Stimulated activated naive CD8-positive, alpha-beta T cell treated with anti-CD3 and anti-CD28 coated beads, Interleukin-15, Interleukin-2, amounts not matched to agents 100 ng/mL and 50 ng/mL, for 24 hours (primary cell): ENCODE measurements around the gene ARSK.
"Not testable (repeated sequence)": the region's sequence is repeated elsewhere in the genome, so short reads cannot be mapped to it uniquely, and the experiment has no call there.

Experiments
- H3K27ac Mint-ChIP-seq: one replicate; pipeline ENCODE4 v1.8.0; 2021; ENCODE audit warnings: mild to moderate bottlenecking, mixed read lengths
- H3K27me3 Mint-ChIP-seq: one replicate; pipeline ENCODE4 v1.8.0; 2021; ENCODE audit warnings: mixed read lengths
- H3K36me3 Mint-ChIP-seq: one replicate; pipeline ENCODE4 v1.8.0; 2021; ENCODE audit warnings: low read depth, mixed read lengths
- H3K4me1 Mint-ChIP-seq: one replicate; pipeline ENCODE4 v1.8.0; 2021; ENCODE audit warnings: low read depth, mixed read lengths
- H3K4me3 Mint-ChIP-seq: one replicate; pipeline ENCODE4 v1.8.0; 2021; ENCODE audit warnings: mild to moderate bottlenecking, mixed read lengths
- H3K9me3 Mint-ChIP-seq: one replicate; pipeline ENCODE4 v1.8.0; 2021; ENCODE audit warnings: mixed read lengths

ARSK gene

GRCh38 chr5:95621839-95622629, 67.1 kb downstream of the ARSK start:
- Mint-ChIP-seq H3K27ac (peak overlapping the region; percentile 81), H3K4me1 (peaks cover 34% of the 10 kb centered on the region), H3K9me3 (no peaks in the 10 kb centered on the region)

DNA sequence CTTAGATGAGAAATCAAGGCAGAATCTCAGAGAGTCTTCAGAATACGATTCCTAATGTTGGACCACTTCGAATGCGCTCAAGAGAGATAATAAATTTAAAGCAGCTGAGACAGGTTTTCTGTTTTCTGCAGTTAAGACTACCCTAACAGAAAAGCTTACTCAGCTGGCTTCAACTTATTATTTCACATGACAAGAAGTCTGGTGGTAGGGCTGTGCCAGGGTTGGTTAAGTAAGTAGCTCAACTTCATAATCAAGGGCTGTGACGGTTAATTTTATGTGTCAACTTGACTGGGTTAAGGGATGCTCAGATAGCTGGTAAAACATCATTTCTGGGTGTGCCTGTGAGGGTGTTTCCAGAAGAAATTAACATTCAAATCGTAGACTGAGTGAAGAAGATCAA, 68.8 kb downstream of the ARSK start:
- Mint-ChIP-seq H3K4me3 (no peak overlapping the region), H3K27ac (no peak overlapping the region), H3K4me1 (peaks cover 28% of the 10 kb centered on the region)

More at GRCh38 chr5:95621839-95622629, 67.1 kb downstream of the ARSK start:
- peak overlapping the region; percentile 67 for H3K4me3 Mint-ChIP-seq
- H3K36me3 Mint-ChIP-seq = no peaks in the 10 kb centered on the region
- H3K27me3 Mint-ChIP-seq = no peaks in the 10 kb centered on the region

GRCh38 chr5:95624368-95624767, 69.5 kb downstream of the ARSK start:
- Mint-ChIP-seq H3K4me1 (peaks cover 22% of the 10 kb centered on the region), H3K36me3 (no peaks in the 10 kb centered on the region), H3K9me3 (no peaks in the 10 kb centered on the region), H3K27ac (no peak overlapping the region), H3K27me3 (no peaks in the 10 kb centered on the region), H3K4me3 (no peak overlapping the region)

More for the DNA sequence above, 68.8 kb downstream of the ARSK start:
- Mint-ChIP-seq H3K27me3 (no peaks in the 10 kb centered on the region), H3K36me3 (no peaks in the 10 kb centered on the region), H3K9me3 (no peaks in the 10 kb centered on the region)

DNA sequence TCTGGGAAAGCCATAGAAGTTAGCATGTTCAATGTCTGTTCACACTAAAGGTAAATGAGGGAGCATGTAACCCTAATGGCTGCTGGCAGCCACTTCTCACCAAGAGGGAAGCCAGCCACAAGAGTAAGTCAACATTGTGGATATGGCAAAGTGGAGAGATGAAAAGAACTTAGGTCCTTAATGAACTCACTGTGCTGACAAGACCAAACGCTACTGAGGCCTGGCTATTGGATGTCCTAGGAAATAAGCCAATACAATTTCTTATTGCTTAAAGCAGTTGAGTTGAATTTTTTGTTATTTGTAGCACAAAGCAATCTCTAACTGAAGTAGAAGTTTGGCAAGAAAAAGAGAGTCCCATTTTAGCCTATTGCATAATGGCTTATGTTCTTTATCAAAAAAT, 71.8 kb downstream of the ARSK start:
- Mint-ChIP-seq H3K9me3 (peaks cover 6% of the 10 kb centered on the region), H3K27ac (no peak overlapping the region), H3K27me3 (no peaks in the 10 kb centered on the region), H3K4me3 (no peak overlapping the region), H3K4me1 (peaks cover 20% of the 10 kb centered on the region), H3K36me3 (no peaks in the 10 kb centered on the region)

- peaks cover 20% of the 10 kb centered on the region for H3K4me1 Mint-ChIP-seq
- no peak overlapping the region for H3K27ac Mint-ChIP-seq
- H3K27me3 Mint-ChIP-seq = no peaks in the 10 kb centered on the region
- no peak overlapping the region for H3K4me3 Mint-ChIP-seq
- peaks cover 14% of the 10 kb centered on the region for H3K9me3 Mint-ChIP-seq
- peaks cover 4% of the 10 kb centered on the region for H3K36me3 Mint-ChIP-seq
Observed at GRCh38 chr5:95627971-95628810, 73.3 kb downstream of the ARSK start.

- Mint-ChIP-seq H3K9me3 (peaks cover 14% of the 10 kb centered on the region), H3K36me3 (peaks cover 4% of the 10 kb centered on the region), H3K4me1 (peaks cover 20% of the 10 kb centered on the region), H3K4me3 (no peak overlapping the region), H3K27ac (no peak overlapping the region), H3K27me3 (no peaks in the 10 kb centered on the region)
Observed at GRCh38 chr5:95628933-95629332, 74.0 kb downstream of the ARSK start.

GRCh38 chr5:95630394-95630917, 75.6 kb downstream of the ARSK start:
- Mint-ChIP-seq H3K4me3 (no peak overlapping the region), H3K27me3 (no peaks in the 10 kb centered on the region), H3K36me3 (peaks cover 4% of the 10 kb centered on the region), H3K27ac (no peak overlapping the region), H3K4me1 (peaks cover 20% of the 10 kb centered on the region), H3K9me3 (peaks cover 14% of the 10 kb centered on the region)

DNA sequence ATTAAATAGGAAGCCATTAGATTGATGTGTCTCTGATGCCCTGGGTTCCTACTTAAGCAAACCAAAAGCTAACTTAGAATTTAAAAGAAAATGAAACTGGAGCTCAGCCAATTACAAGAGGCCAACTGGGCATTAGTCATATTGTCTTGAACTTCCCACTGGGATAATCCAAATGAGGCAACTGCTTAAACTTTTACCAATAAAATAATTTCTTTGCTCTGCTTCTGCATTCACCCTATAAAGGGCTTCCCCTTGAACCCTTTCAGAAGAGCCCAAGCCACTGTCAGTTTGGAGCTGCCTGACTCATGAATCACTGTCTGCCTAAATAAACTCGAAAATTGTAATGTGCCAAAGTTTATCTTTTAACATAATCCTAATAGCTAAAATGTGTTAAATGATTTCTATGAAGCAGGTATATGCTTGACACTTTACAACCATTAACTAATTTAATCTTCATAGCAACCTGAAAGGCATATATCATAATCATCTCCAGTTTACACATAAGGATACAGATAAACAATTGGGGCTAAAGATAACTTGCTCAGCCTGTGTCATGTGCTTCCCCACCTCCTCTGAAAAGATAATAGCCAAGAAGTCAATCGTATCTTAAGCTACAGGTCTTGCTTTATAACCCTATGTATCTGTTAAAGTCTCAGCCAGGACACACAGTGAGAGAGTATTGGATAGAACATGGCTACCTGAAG, 76.5 kb downstream of the ARSK start:
- H3K9me3 Mint-ChIP-seq = peaks cover 14% of the 10 kb centered on the region
- H3K4me3 Mint-ChIP-seq = peak overlapping the region; percentile 15
- H3K27ac Mint-ChIP-seq = peak overlapping the region; percentile 95
- H3K4me1 Mint-ChIP-seq = peaks cover 20% of the 10 kb centered on the region
- no peaks in the 10 kb centered on the region for H3K27me3 Mint-ChIP-seq
- peaks cover 4% of the 10 kb centered on the region for H3K36me3 Mint-ChIP-seq

- Mint-ChIP-seq H3K27me3 (no peaks in the 10 kb centered on the region), H3K9me3 (peaks cover 14% of the 10 kb centered on the region), H3K27ac (peak overlapping the region; percentile 95), H3K4me3 (peak overlapping the region; percentile 15), H3K36me3 (peaks cover 4% of the 10 kb centered on the region), H3K4me1 (peaks cover 20% of the 10 kb centered on the region)
Observed at GRCh38 chr5:95631991-95632675, 77.2 kb downstream of the ARSK start.

DNA sequence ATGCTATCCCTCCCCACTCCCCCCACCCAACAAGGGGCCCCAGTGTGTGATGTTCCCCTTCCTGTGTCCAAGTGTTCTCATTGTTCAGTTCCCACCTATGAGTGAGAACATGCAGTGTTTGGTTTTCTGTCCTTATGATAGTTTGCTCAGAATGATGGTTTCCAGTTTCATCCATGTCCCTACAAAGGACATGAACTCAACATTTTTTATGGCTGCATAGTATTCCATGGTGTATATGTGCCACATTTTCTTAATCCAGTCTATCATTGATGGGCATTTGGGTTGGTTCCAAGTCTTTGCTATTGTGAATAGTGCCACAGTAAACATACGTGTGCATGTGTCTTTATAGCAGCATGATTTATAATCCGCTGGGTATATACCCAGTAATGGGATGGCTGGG, 78.0 kb downstream of the ARSK start:
- peaks cover 14% of the 10 kb centered on the region for H3K9me3 Mint-ChIP-seq

DNA sequence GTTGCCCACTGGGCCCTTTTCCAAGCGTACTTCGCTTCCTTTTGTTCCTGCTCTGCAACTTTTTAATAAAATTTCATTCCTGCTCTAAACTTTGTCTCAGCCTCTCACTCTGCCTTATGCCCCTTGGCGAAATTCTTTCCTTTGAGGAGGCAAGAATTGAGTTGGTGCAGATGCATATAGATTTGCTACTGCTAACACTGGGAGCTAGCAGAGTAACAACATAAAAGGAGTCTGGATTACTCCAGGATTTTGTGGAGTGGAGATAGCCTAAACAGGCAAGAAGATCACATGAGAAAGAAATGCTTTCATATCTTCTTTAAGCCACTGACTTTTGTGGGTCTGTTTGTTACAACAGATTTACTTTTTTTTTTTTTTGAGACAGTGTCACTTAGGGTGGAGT, 78.8 kb downstream of the ARSK start:
- Mint-ChIP-seq H3K4me1 (peaks cover 20% of the 10 kb centered on the region), H3K4me3 (no peak overlapping the region), H3K27ac (no peak overlapping the region), H3K36me3 (peaks cover 4% of the 10 kb centered on the region), H3K9me3 (peaks cover 14% of the 10 kb centered on the region), H3K27me3 (peaks cover 6% of the 10 kb centered on the region)

More for the DNA sequence above, 78.0 kb downstream of the ARSK start:
- H3K27ac Mint-ChIP-seq, H3K4me3 Mint-ChIP-seq, H3K27me3 Mint-ChIP-seq, H3K36me3 Mint-ChIP-seq: not testable (repeated sequence)
- H3K4me1 Mint-ChIP-seq = peaks cover 20% of the 10 kb centered on the region

GRCh38 chr5:95634081-95634480, 79.2 kb downstream of the ARSK start:
- Mint-ChIP-seq H3K27ac (no peak overlapping the region), H3K4me3 (no peak overlapping the region), H3K4me1 (peaks cover 20% of the 10 kb centered on the region), H3K9me3 (peaks cover 14% of the 10 kb centered on the region), H3K36me3 (peaks cover 4% of the 10 kb centered on the region), H3K27me3 (peaks cover 6% of the 10 kb centered on the region)

GRCh38 chr5:95638632-95639031, 83.7 kb downstream of the ARSK start:
- no peaks in the 10 kb centered on the region for H3K4me1 Mint-ChIP-seq
- no peak overlapping the region for H3K4me3 Mint-ChIP-seq
- no peaks in the 10 kb centered on the region for H3K9me3 Mint-ChIP-seq
- no peak overlapping the region for H3K27ac Mint-ChIP-seq
- peaks cover 6% of the 10 kb centered on the region for H3K27me3 Mint-ChIP-seq
- H3K36me3 Mint-ChIP-seq = no peaks in the 10 kb centered on the region

- Mint-ChIP-seq H3K27ac (no peak overlapping the region), H3K27me3 (peaks cover 6% of the 10 kb centered on the region)
Observed at GRCh38 chr5:95641741-95642220, 86.9 kb downstream of the ARSK start.

More at GRCh38 chr5:95641741-95642220, 86.9 kb downstream of the ARSK start:
- H3K4me3 Mint-ChIP-seq = no peak overlapping the region
- H3K4me1 Mint-ChIP-seq = peaks cover 18% of the 10 kb centered on the region
- H3K36me3 Mint-ChIP-seq = no peaks in the 10 kb centered on the region
- no peaks in the 10 kb centered on the region for H3K9me3 Mint-ChIP-seq
